Upper lobe of right lung (tissue), 1 donor: ENCODE measurements around the gene TMEM156. TPM values are rescaled to one million over a fixed set of nuclear protein-coding genes. Genes with fewer than 3 reads are reported as not detected.

Source experiments
- ATAC-seq: fragments of 200-7000 bp; cut with Tn5 transposase; one replicate; pipeline ENCODE4 v1.9.1; 2020; ENCODE audit warnings: mild to moderate bottlenecking, moderate library complexity
- DNase-seq: peaks from one replicate; pipeline ENCODE4 v3.0.0-alpha.2; 2020
- H3K27ac ChIP-seq: fragments of 200-600 bp; one replicate; pipeline ENCODE4 v1.8.0; 2022
- H3K27me3 ChIP-seq: fragments of 200-600 bp; one replicate; pipeline ENCODE4 v1.8.0; 2022; ENCODE audit warnings: mild to moderate bottlenecking
- H3K36me3 ChIP-seq: fragments of 200-600 bp; one replicate; pipeline ENCODE4 v1.8.0; 2022
- H3K4me1 ChIP-seq: fragments of 200-600 bp; one replicate; pipeline ENCODE4 v1.8.0; 2022
- H3K4me3 ChIP-seq: fragments of 200-600 bp; one replicate; pipeline ENCODE4 v1.8.0; 2022; ENCODE audit warnings: mild to moderate bottlenecking
- H3K9me3 ChIP-seq: fragments of 200-600 bp; one replicate; pipeline ENCODE4 v1.8.0; 2022
- CTCF ChIP-seq: fragments of 200-600 bp; IDR thresholded peaks from one replicate; pipeline ENCODE4 v1.8.0; 2022; ENCODE audit warnings: antibody characterized with exemption
- intact Hi-C: fragments of 100-400 bp; cut with DNase I; formaldehyde crosslinking; loops from one replicate; pipeline ENCODE4 v1.11.0; 2022
- total RNA-seq: library from RNA; stranded (reverse); fragmentation: NEBNext Ultra II Directional; extraction: Animal tissue kit (Norgen Biotek cat#: 25700); gene quantifications from one replicate; pipeline ENCODE4 v1.2.1, GENCODE V29; 2021
- donor health status: DM: no; HTN: yes; CAD: no; lungs with severe emphysema.

The TMEM156 gene
- total RNA-seq, 1 donor from 2014 or later: 1.2 TPM

DNA sequence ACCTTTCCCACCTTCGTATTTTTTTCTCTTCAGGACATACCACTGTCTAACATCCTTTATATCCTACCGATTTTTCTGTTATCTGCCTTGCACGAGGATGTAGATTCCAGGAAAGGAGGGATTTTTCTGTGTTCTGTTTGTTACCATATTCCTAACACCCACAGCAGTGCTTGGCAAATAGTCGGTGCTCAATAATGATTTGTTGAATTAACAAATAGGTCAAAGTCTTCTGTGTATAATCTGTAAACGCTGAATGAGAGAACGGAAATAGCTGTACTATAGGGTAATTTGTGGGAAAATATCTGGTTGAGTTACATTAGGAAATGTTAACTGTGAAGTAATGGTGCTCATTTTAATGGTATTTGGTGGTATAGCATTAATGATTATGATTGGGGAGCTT is 81.5 kb downstream of the TMEM156 start:
- Histone ChIP-seq H3K27ac (no peak overlapping the region), H3K27me3 (no peaks in the 10 kb centered on the region), H3K36me3 (peaks cover 2% of the 10 kb centered on the region), H3K4me3 (no peak overlapping the region), H3K9me3 (no peaks in the 10 kb centered on the region), H3K4me1 (no peaks in the 10 kb centered on the region)
- intact Hi-C loops: no loop called here
- ATAC-seq (no peak), DNase-seq (no peak)
- TF ChIP-seq CTCF: no peak

DNA sequence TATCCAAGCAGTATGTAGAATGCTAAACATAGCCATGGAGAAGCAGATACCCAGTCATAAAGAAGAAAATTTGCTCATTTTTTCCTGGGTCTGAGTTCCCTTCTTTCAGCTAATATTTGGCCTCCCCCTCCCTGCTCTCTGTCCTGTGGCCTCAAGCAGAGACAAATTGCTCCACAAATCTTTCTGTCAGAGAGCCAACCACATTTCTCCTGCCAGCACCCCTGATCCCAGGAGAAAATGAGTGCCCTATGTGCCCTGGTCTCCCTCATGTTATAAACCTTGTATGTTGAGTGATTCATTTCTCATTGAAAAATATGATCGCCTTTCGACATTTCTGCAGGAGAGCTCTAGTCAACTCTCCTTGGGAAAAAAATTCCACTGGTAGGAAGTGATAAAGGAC is 82.0 kb downstream of the TMEM156 start:
- no peak overlapping the region for H3K4me3 ChIP-seq
- H3K27ac ChIP-seq: no peak overlapping the region
- ATAC-seq: no peak
- no peaks in the 10 kb centered on the region for H3K4me1 ChIP-seq
- TF ChIP-seq CTCF: no peak
- no peaks in the 10 kb centered on the region for H3K27me3 ChIP-seq
- H3K36me3 ChIP-seq: peaks cover 8% of the 10 kb centered on the region
- intact Hi-C loops: no loop called here
- no peaks in the 10 kb centered on the region for H3K9me3 ChIP-seq
- no peak for DNase-seq

GRCh38 chr4:38949411-38950051 is 82.7 kb downstream of the TMEM156 start:
- Histone ChIP-seq H3K27ac (no peak overlapping the region), H3K9me3 (no peaks in the 10 kb centered on the region), H3K4me3 (no peak overlapping the region), H3K4me1 (no peaks in the 10 kb centered on the region), H3K36me3 (peaks cover 14% of the 10 kb centered on the region), H3K27me3 (no peaks in the 10 kb centered on the region)
- DNase-seq (no peak), ATAC-seq (no peak)
- TF ChIP-seq CTCF: no peak
- intact Hi-C loops: no loop called here

DNA sequence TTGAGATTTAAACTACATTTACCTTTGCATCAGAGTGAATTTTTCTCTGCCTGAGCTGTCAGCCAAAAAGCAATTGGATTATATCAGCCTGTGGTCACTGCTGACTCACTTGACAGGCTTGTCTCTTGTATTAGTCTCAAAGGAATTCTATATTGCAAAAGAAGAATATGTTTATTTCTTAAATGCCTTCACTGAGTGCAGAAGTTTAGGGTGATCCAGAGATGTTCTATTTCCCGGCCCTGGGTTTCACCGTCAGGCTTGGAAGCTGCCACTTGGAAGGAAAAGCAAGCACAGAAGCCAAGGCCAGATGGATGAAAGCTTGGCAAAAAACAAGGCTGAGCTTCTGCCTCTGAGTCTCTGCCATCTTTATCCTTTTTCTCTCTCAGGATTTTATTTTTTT is 83.7 kb downstream of the TMEM156 start:
- intact Hi-C loops: no loop called here
- H3K27ac ChIP-seq: no peak overlapping the region
- no peak for ATAC-seq
- H3K9me3 ChIP-seq: no peaks in the 10 kb centered on the region
- H3K36me3 ChIP-seq: peaks cover 24% of the 10 kb centered on the region
- no peak for TF ChIP-seq CTCF
- no peaks in the 10 kb centered on the region for H3K4me1 ChIP-seq
- no peak for DNase-seq
- H3K4me3 ChIP-seq: no peak overlapping the region
- H3K27me3 ChIP-seq: no peaks in the 10 kb centered on the region

- H3K27me3 ChIP-seq: no peaks in the 10 kb centered on the region
- peaks cover 27% of the 10 kb centered on the region for H3K36me3 ChIP-seq
- H3K4me3 ChIP-seq: no peak overlapping the region
- no peaks in the 10 kb centered on the region for H3K4me1 ChIP-seq
- ATAC-seq: no peak
- no peak for DNase-seq
- no peaks in the 10 kb centered on the region for H3K9me3 ChIP-seq
- no peak overlapping the region for H3K27ac ChIP-seq
- intact Hi-C loops: no loop called here
- TF ChIP-seq CTCF: no peak
These were observed 85.3 kb downstream of the TMEM156 start for GRCh38 chr4:38946919-38947318.

DNA sequence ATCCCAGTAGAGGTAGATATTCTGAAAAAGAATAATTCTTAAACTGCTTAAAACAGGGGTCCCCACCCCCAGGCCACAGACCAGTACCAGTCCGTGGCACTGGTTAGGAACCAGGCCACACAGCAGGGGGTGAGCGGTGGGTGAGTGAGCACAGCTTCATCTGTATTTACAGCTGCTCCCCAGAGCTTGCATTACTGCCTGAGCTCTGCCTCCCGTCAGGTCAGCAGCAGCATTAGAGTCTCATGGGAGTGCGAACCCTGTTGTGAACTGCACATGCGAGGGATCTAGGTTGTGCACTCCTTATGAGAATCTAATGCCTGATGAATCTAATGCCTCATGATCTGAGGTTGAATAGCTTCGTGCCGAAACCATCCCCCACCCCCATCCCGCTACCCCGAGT is 87.8 kb downstream of the TMEM156 start:
- H3K4me1 ChIP-seq: no peaks in the 10 kb centered on the region
- DNase-seq: no peak
- no peak overlapping the region for H3K4me3 ChIP-seq
- H3K9me3 ChIP-seq: no peaks in the 10 kb centered on the region
- intact Hi-C loops: no loop called here
- TF ChIP-seq CTCF: no peak
- H3K27ac ChIP-seq: no peak overlapping the region
- H3K27me3 ChIP-seq: no peaks in the 10 kb centered on the region
- H3K36me3 ChIP-seq: peaks cover 47% of the 10 kb centered on the region
- ATAC-seq: no peak
